Dedifferentiated amniotic fluid mesenchymal stem cell (primary cell): ENCODE data around the gene TOX2.
"Not testable (repeated sequence)": the region's sequence is repeated elsewhere in the genome, so short reads cannot be mapped to it uniquely, and the experiment has no call there.

Source experiments
- DNase-seq: peaks from one replicate; pipeline ENCODE4 v3.0.0-alpha.2; 2016; ENCODE audit errors: extremely low spot score

TOX2 gene

GRCh38 chr20:44033344-44033743, 118.7 kb downstream of the TOX2 start:
- no peak for DNase-seq

GRCh38 chr20:44033873-44034272, 119.2 kb downstream of the TOX2 start:
- no peak for DNase-seq

- no peak for DNase-seq
Measured at GRCh38 chr20:44034451-44034850, 119.8 kb downstream of the TOX2 start.

GRCh38 chr20:44034965-44035635, 120.4 kb downstream of the TOX2 start:
- DNase-seq, result no peak

GRCh38 chr20:44035924-44036323, 121.3 kb downstream of the TOX2 start:
- no peak for DNase-seq

GRCh38 chr20:44036441-44036840, 121.8 kb downstream of the TOX2 start:
- no peak for DNase-seq

GRCh38 chr20:44038681-44039123, 124.0 kb downstream of the TOX2 start:
- no peak for DNase-seq

- no peak for DNase-seq
Measured at GRCh38 chr20:44039147-44039546, 124.5 kb downstream of the TOX2 start.

- DNase-seq, result no peak
Measured at GRCh38 chr20:44039741-44040140, 125.1 kb downstream of the TOX2 start.

- DNase-seq, result no peak
Measured at GRCh38 chr20:44040202-44040915, 125.7 kb downstream of the TOX2 start.

- DNase-seq, result no peak
Measured at GRCh38 chr20:44041001-44041400, 126.3 kb downstream of the TOX2 start.

- DNase-seq, result not testable (repeated sequence)
Measured at GRCh38 chr20:44044712-44045111, 130.1 kb downstream of the TOX2 start.

GRCh38 chr20:44050327-44050726, 135.7 kb downstream of the TOX2 start:
- no peak for DNase-seq

- no peak for DNase-seq
Measured at GRCh38 chr20:44050925-44051660, 136.4 kb downstream of the TOX2 start.

GRCh38 chr20:44051661-44052000, 137.0 kb downstream of the TOX2 start:
- no peak for DNase-seq

- no peak for DNase-seq
Measured at GRCh38 chr20:44052166-44052565, 137.5 kb downstream of the TOX2 start.

- no peak for DNase-seq
Measured at GRCh38 chr20:44053046-44053445, 138.4 kb downstream of the TOX2 start.

GRCh38 chr20:44054118-44054517, 139.5 kb downstream of the TOX2 start:
- DNase-seq, result no peak

GRCh38 chr20:44054849-44055248, 140.2 kb downstream of the TOX2 start:
- DNase-seq, result no peak

- no peak for DNase-seq
Measured at GRCh38 chr20:44056010-44056698, 141.5 kb downstream of the TOX2 start.

GRCh38 chr20:44057698-44058675, 143.3 kb downstream of the TOX2 start:
- DNase-seq, result no peak
